K562 (cell line): Measurements from ENCODE around the gene NEK3. TPM values are rescaled to one million over a fixed set of nuclear protein-coding genes. Genes with fewer than 3 reads are reported as not detected.

Experiments
- ASH1L ChIP-seq: fragments of 450-650 bp; IDR thresholded peaks from 2 replicates; pipeline ENCODE4 v1.6.1; 2018; ENCODE audit warnings: borderline replicate concordance, mild to moderate bottlenecking, low read depth; ENCODE audit not compliant: partially characterized antibody
- E2F5 ChIP-seq: sonication (generic); formaldehyde crosslinking; IDR thresholded peaks from 2 replicates; pipeline ENCODE4 v1.8.0; 2022; ENCODE audit warnings: mild to moderate bottlenecking, missing genetic modification reagents
- E2F6 ChIP-seq, 2 experiments: IDR thresholded peaks; 2 replicates each; pipeline ENCODE4 v1.6.1; 2011; ENCODE audit warnings: borderline replicate concordance in 1 of 2, control low read depth in 1 of 2, low read depth in 1 of 2, low read length in 1 of 2, mild to moderate bottlenecking in 1 of 2, mixed read lengths in 1 of 2, moderate library complexity in 1 of 2; ENCODE audit not compliant: insufficient read depth in 1 of 2, insufficient read length in 1 of 2, poor library complexity in 1 of 2, severe bottlenecking in 1 of 2; ENCODE audit errors: extremely low read depth in 1 of 2
- EHMT2 ChIP-seq: fragments of 450-650 bp; IDR thresholded peaks from 2 replicates; pipeline ENCODE4 v1.6.1; 2018; ENCODE audit warnings: antibody characterized with exemption
- FOXA3 ChIP-seq, 2 experiments: fragments of 450-650 bp in 1 of 2; sonication (generic) in 1 of 2; formaldehyde crosslinking; IDR thresholded peaks in 1 of 2; conservative IDR thresholded peaks in 1 of 2; 2 replicates each; pipeline versions ENCODE4 v1.4.0 to v1.8.0; 2020 to 2022; ENCODE audit warnings: mild to moderate bottlenecking in 2 of 2, missing genetic modification reagents in 1 of 2
- GMEB1 ChIP-seq: fragments of 250-450 bp; sonication (Bioruptor Pico); IDR thresholded peaks from 2 replicates; pipeline ENCODE4 v1.4.0; 2020; ENCODE audit warnings: mild to moderate bottlenecking
- MYC ChIP-seq, 2 experiments: fragments of 250-450 bp in 1 of 2; sonication (Bioruptor Pico) in 1 of 2; IDR thresholded peaks; 2 replicates each; pipeline versions ENCODE4 v1.5.1 to v1.6.1; 2012 to 2021; ENCODE audit warnings: low read depth in 2 of 2, borderline replicate concordance in 1 of 2, improper control_type of control experiment in 1 of 2, low read length in 1 of 2, mild to moderate bottlenecking in 1 of 2, moderate library complexity in 1 of 2
- NBN ChIP-seq: fragments of 450-650 bp; IDR thresholded peaks from 2 replicates; pipeline ENCODE4 v1.6.1; 2016; ENCODE audit warnings: low read depth, mild to moderate bottlenecking
- PURB ChIP-seq: sonication (generic); formaldehyde crosslinking; IDR thresholded peaks from 2 replicates; pipeline ENCODE4 v1.9.0; 2021; ENCODE audit warnings: low read depth, mild to moderate bottlenecking, missing genetic modification reagents
- REST ChIP-seq, 2 experiments: fragments of 450-650 bp; formaldehyde crosslinking in 1 of 2; IDR thresholded peaks; 2 replicates each; pipeline versions ENCODE4 v1.4.0 to v1.6.1; 2014 to 2020; ENCODE audit warnings: mild to moderate bottlenecking in 2 of 2, borderline replicate concordance in 1 of 2, low read depth in 1 of 2
- RHOXF2B ChIP-seq: fragments of 250-450 bp; sonication (Bioruptor Pico); conservative IDR thresholded peaks from 2 replicates; pipeline ENCODE4 v1.5.1; 2021
- SOX6 ChIP-seq: fragments of 450-650 bp; IDR thresholded peaks from 2 replicates; pipeline ENCODE4 v1.6.1; 2014; ENCODE audit warnings: mild to moderate bottlenecking
- ZNF696 ChIP-seq: fragments of 250-450 bp; sonication (Bioruptor Pico); conservative IDR thresholded peaks from 2 replicates; pipeline ENCODE4 v1.4.0; 2020; ENCODE audit warnings: mild to moderate bottlenecking, moderate library complexity
- polyA plus RNA-seq, 8 experiments: library from polyadenylated mRNA; depleted of rRNA in 4 of 8; stranded (reverse) in 5 of 8; unstranded in 3 of 8; fragments of >200 nt; fragmentation: Nextera tagmentation in 2 of 8; fragmentation: Illumina TruSeq in 1 of 8; extraction: Ambion mirVana in 2 of 8; extraction: Trizol in 1 of 8; gene quantifications; 2 replicates each; pipeline versions ENCODE4 v1.2.1 to v1.2.3, GENCODE V29; 2011 to 2014; ENCODE audit warnings: inconsistent platforms in 1 of 8, missing spikeins in 1 of 8
- total RNA-seq, 7 experiments: library from RNA; depleted of rRNA in 6 of 7; stranded (reverse); fragments of >200 nt in 6 of 7; fragmentation: Illumina TruSeq in 2 of 7; extraction: Trizol in 2 of 7; gene quantifications; 2 replicates each; pipeline versions ENCODE4 v1.2.1 to v1.2.3, GENCODE V29; 2011 to 2021; ENCODE audit warnings: low replicate concordance in 1 of 7

The NEK3 gene
- total and polyA plus RNA-seq, 9 of the 15 experiments (the other 6 are each of a cell fraction or from before 2014, with no cell fraction given): 6.2 to 11.0 (median 9.3) TPM

- TF ChIP-seq MYC (IDR thresholded peaks at IDR 0.05; ENCODE audit: low read depth, low read length): peak; percentile 61; the same call in 1 of the 2 replicates
- no peak for TF ChIP-seq MYC (CRISPR knock-in tag; IDR thresholded peaks at IDR 0.05; ENCODE audit: borderline replicate concordance, low read depth)
- TF ChIP-seq ZNF696 (CRISPR knock-in tag): no peak
- TF ChIP-seq REST (IDR thresholded peaks at IDR 0.05; ENCODE audit: borderline replicate concordance): peak; percentile 19; the same call in 1 of the 2 replicates
- TF ChIP-seq REST (CRISPR knock-in tag; IDR thresholded peaks at IDR 0.05; ENCODE audit: low read depth): no peak
- 0 out of 2 replicates have a peak, but pooled peaks have one; percentile 27 for TF ChIP-seq E2F5 (CRISPR knock-in tag)
- TF ChIP-seq EHMT2: no peak
- TF ChIP-seq GMEB1 (CRISPR knock-in tag): no peak
- TF ChIP-seq PURB (CRISPR knock-in tag): no peak
- peak; percentile 61 for TF ChIP-seq ASH1L
- no peak for TF ChIP-seq RHOXF2B (CRISPR knock-in tag)
- TF ChIP-seq NBN: no peak
- TF ChIP-seq E2F6 (IDR thresholded peaks at IDR 0.05; ENCODE audit: borderline replicate concordance in 1 of 2, extremely low read depth in 1 of 2, insufficient read depth in 1 of 2, insufficient read length in 1 of 2, low read depth in 1 of 2, low read length in 1 of 2, poor library complexity in 1 of 2, severe bottlenecking in 1 of 2): peak; percentile 92 to 93
- no peak; the same call in 1 of the 2 replicates for TF ChIP-seq SOX6
- peak in 1 of 2 experiments; percentile 24; a peak in 1 of 4 replicates for TF ChIP-seq FOXA3 (CRISPR knock-in tag; conservative IDR thresholded peaks at IDR 0.05 in 1 of 2, IDR thresholded peaks at IDR 0.05 in 1 of 2)
Observed at GRCh38 chr13:52159159-52159982, at the start of gene NEK3 (continued).
